Transverse colon (tissue), 4 donors: ENCODE data around the gene PPDPF.

ENCODE experiments used
- CTCF ChIP-seq, 5 experiments: fragments of 200-600 bp in 3 of 5; fragments of 450-650 bp in 2 of 5; sonication (generic) in 3 of 5; IDR thresholded peaks; 1 replicate in 2 of 5; 2 replicates in 3 of 5; pipeline ENCODE4 v1.5.1; 2016 to 2017; ENCODE audit warnings: antibody characterized with exemption in 5 of 5, inconsistent platforms in 3 of 5, mild to moderate bottlenecking in 2 of 5, moderate library complexity in 1 of 5
- EP300 ChIP-seq: sonication (generic); formaldehyde crosslinking; IDR thresholded peaks from one replicate; pipeline ENCODE4 v1.6.1; 2017; ENCODE audit warnings: antibody characterized with exemption, low read depth
- POLR2A ChIP-seq: fragments of 450-650 bp; IDR thresholded peaks from one replicate; pipeline ENCODE4 v1.6.1; 2016; ENCODE audit warnings: antibody characterized with exemption, mild to moderate bottlenecking, moderate library complexity
- POLR2AphosphoS5 ChIP-seq, 3 donors: sonication (generic); formaldehyde crosslinking; IDR thresholded peaks; one replicate each; pipeline ENCODE4 v1.6.1; 2016; ENCODE audit warnings: antibody characterized with exemption in 3 of 3

- TF ChIP-seq CTCF (IDR thresholded peaks at IDR 0.05), result no peak
- TF ChIP-seq POLR2A, result no peak
- no peak for TF ChIP-seq POLR2AphosphoS5 (IDR thresholded peaks at IDR 0.05)
- no peak for TF ChIP-seq EP300
Measured at GRCh38 chr20:63564036-63564810, 43.7 kb downstream of the PPDPF start.
